Activated naive CD4-positive, alpha-beta T cell treated with anti-CD3 and anti-CD28 coated beads, Interleukin-2, amount 50 U/mL, for 24 hours (primary cell): Measurements from ENCODE around the gene CHN1.

Experiments
- H3K27ac Mint-ChIP-seq: one replicate; pipeline ENCODE4 v1.8.0; 2021; ENCODE audit warnings: mild to moderate bottlenecking, mixed read lengths
- H3K27me3 Mint-ChIP-seq: one replicate; pipeline ENCODE4 v1.8.0; 2021; ENCODE audit warnings: mixed read lengths
- H3K36me3 Mint-ChIP-seq: one replicate; pipeline ENCODE4 v1.8.0; 2021; ENCODE audit warnings: mixed read lengths
- H3K4me1 Mint-ChIP-seq: one replicate; pipeline ENCODE4 v1.8.0; 2021; ENCODE audit warnings: mixed read lengths
- H3K4me3 Mint-ChIP-seq: one replicate; pipeline ENCODE4 v1.8.0; 2021; ENCODE audit warnings: mild to moderate bottlenecking, mixed read lengths
- H3K9me3 Mint-ChIP-seq: one replicate; pipeline ENCODE4 v1.8.0; 2021; ENCODE audit warnings: mixed read lengths

The CHN1 gene

DNA sequence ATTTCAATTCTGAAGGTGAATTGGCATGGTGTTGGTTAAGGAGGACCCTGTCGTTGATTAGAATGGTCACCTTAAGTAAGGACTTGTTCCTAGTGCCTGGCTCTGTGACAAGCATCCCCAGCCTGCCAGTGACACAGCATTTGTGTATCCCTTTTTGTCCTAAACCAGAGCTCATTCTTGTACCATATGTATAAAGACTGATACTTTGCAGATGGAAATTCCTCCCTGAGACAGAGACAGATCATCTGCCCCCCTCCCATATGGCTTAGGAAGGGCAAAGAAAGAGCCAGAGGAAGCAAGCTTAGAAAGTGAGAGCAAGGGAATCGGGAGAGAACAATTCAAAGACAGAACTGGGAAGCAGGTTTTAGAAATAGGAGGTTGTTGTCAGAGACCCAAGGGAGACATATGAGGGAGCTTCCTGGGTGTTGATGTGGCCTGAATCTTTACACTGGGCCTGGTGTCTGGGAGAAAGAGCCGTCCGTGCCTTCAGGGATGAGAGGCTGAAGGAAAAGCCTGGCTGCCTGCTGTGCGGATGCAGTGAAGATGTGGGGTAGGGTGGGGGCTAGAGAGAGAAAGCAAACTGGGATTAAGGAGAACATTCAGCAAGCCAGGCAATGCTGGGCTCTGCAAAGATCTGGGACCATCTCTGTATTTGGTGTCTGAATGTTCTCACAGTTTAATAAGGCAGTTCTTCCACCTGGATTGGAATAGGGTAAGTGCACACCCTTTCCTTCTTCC is 227.7 kb downstream of the CHN1 start:
- Mint-ChIP-seq H3K9me3 (no peaks in the 10 kb centered on the region), H3K4me3 (peak overlapping the region; percentile 13), H3K27me3 (no peaks in the 10 kb centered on the region), H3K36me3 (no peaks in the 10 kb centered on the region), H3K27ac (peak overlapping the region; percentile 75), H3K4me1 (peaks cover 44% of the 10 kb centered on the region)

DNA sequence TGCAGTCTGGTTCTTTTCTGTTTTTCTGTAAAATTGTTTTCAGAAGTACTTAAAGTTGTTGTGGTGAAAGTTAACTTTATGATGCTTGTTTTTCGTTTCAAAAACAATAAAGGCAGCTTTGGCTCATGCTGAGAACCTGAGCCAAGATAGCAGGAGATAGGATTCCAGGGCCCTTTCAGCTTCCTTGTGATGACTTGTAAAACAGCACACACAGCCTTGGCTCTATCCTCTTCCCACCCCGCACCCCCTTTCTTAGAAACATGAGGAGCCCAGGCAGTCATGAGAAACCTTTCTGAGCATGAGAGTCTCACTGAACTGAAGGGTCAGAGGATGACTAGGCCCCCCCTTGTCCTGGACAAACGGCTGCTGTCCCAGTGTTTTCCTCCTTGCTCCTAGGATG is 228.5 kb downstream of the CHN1 start:
- Mint-ChIP-seq H3K27me3 (no peaks in the 10 kb centered on the region), H3K4me3 (no peak overlapping the region), H3K27ac (no peak overlapping the region), H3K36me3 (no peaks in the 10 kb centered on the region), H3K9me3 (no peaks in the 10 kb centered on the region), H3K4me1 (peaks cover 44% of the 10 kb centered on the region)

DNA sequence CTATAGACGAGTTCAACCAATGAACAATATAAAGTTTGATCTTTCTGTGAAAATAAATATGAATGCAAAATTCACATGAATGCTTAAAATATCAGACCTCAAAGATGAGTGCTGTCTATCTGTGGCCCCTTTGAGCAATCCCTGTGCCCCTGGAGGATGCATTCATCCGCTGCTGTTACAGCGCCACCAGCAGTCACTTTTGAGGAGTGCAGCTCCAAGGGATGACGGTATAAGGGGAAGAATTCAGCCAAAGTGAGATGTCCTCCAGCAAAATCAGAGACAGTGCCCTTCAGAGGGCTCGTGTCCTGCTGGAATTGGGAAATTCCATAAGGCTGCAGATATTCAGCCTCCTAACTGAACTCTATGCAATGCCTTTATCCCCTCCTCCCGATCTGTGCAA is 229.0 kb downstream of the CHN1 start:
- H3K27ac Mint-ChIP-seq, result no peak overlapping the region
- no peaks in the 10 kb centered on the region for H3K9me3 Mint-ChIP-seq
- H3K4me3 Mint-ChIP-seq, result no peak overlapping the region
- H3K27me3 Mint-ChIP-seq, result no peaks in the 10 kb centered on the region
- peaks cover 44% of the 10 kb centered on the region for H3K4me1 Mint-ChIP-seq
- H3K36me3 Mint-ChIP-seq, result no peaks in the 10 kb centered on the region

- H3K27me3 Mint-ChIP-seq, result no peaks in the 10 kb centered on the region
- H3K4me3 Mint-ChIP-seq, result no peak overlapping the region
- no peak overlapping the region for H3K27ac Mint-ChIP-seq
- no peaks in the 10 kb centered on the region for H3K9me3 Mint-ChIP-seq
- H3K36me3 Mint-ChIP-seq, result no peaks in the 10 kb centered on the region
- peaks cover 42% of the 10 kb centered on the region for H3K4me1 Mint-ChIP-seq
Observed at GRCh38 chr2:174775571-174775980, 229.6 kb downstream of the CHN1 start.

DNA sequence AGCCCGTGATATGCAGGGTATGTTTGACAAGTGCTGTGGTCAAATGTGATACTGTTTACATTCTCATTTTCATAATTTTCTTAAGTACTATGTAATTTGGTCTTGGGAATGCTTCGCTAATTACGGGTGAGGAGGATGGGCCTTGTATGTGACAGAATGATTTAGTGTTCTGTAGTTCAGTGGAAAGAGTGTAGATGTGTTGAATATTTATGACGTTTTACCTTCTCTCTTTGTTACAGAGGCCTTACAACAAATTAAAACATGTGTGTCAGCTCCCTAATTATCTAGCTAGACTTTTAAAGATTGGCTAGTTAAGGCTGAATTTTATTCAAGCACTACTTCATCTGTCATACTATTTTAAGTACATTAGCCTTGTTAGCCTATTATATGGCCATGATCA is 230.3 kb downstream of the CHN1 start:
- no peaks in the 10 kb centered on the region for H3K27me3 Mint-ChIP-seq
- H3K27ac Mint-ChIP-seq, result no peak overlapping the region
- no peaks in the 10 kb centered on the region for H3K9me3 Mint-ChIP-seq
- H3K4me3 Mint-ChIP-seq, result no peak overlapping the region
- no peaks in the 10 kb centered on the region for H3K36me3 Mint-ChIP-seq
- peaks cover 35% of the 10 kb centered on the region for H3K4me1 Mint-ChIP-seq

DNA sequence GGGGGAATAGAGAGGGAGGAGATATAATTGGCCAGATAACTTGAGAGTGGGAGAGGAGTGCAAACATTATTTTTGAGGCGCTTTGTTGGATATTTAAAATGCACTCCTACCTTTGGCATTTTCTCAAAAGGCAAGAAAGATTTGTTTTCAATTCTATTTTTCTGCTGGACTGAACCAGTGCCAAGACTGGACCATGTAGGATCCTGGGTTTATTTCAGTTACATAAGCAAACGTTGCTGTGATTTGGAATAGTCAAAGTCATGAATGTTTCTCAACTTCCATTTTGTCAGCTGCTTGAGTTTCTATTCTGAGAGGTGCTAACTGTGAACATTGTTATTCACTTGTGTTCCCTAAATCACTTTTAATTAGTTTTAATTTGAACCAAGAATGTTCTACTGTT is 232.0 kb downstream of the CHN1 start:
- Mint-ChIP-seq H3K36me3 (no peaks in the 10 kb centered on the region), H3K27ac (no peak overlapping the region), H3K4me3 (no peak overlapping the region), H3K27me3 (no peaks in the 10 kb centered on the region), H3K4me1 (peaks cover 21% of the 10 kb centered on the region), H3K9me3 (no peaks in the 10 kb centered on the region)

DNA sequence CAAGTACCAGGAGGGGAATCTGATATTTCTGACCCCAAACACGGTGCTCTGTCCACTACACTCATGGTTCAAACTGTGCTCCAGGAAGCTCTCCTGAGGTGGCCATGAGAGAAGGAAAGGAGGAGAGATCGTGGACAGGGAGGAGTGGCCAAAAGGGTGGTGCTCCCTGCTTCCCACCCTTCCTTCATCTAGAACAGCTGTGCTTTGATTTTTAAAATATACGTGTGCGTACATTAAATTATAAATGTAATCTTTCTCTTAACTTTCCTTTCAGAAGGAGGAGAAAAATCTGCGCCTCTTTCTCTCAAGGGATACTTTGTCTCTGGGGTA is 232.7 kb downstream of the CHN1 start:
- no peak overlapping the region for H3K27ac Mint-ChIP-seq
- no peak overlapping the region for H3K4me3 Mint-ChIP-seq
- no peaks in the 10 kb centered on the region for H3K9me3 Mint-ChIP-seq

GRCh38 chr2:174771631-174772471 is 233.3 kb downstream of the CHN1 start:
- Mint-ChIP-seq H3K27ac (no peak overlapping the region), H3K4me3 (no peak overlapping the region), H3K4me1 (peaks cover 10% of the 10 kb centered on the region), H3K36me3 (no peaks in the 10 kb centered on the region), H3K9me3 (no peaks in the 10 kb centered on the region), H3K27me3 (no peaks in the 10 kb centered on the region)

More for the DNA sequence above, 232.7 kb downstream of the CHN1 start:
- Mint-ChIP-seq H3K4me1 (peaks cover 13% of the 10 kb centered on the region), H3K27me3 (no peaks in the 10 kb centered on the region), H3K36me3 (no peaks in the 10 kb centered on the region)

- H3K4me1 Mint-ChIP-seq, result peaks cover 4% of the 10 kb centered on the region
- no peak overlapping the region for H3K4me3 Mint-ChIP-seq
- no peaks in the 10 kb centered on the region for H3K27me3 Mint-ChIP-seq
- H3K27ac Mint-ChIP-seq, result no peak overlapping the region
- H3K36me3 Mint-ChIP-seq, result no peaks in the 10 kb centered on the region
- H3K9me3 Mint-ChIP-seq, result no peaks in the 10 kb centered on the region
Observed at GRCh38 chr2:174771136-174771535, 234.0 kb downstream of the CHN1 start.

- Mint-ChIP-seq H3K27ac (no peak overlapping the region), H3K36me3 (no peaks in the 10 kb centered on the region), H3K4me3 (no peak overlapping the region), H3K4me1 (no peaks in the 10 kb centered on the region), H3K27me3 (no peaks in the 10 kb centered on the region), H3K9me3 (no peaks in the 10 kb centered on the region)
Observed at GRCh38 chr2:174768557-174768956, 236.6 kb downstream of the CHN1 start.

DNA sequence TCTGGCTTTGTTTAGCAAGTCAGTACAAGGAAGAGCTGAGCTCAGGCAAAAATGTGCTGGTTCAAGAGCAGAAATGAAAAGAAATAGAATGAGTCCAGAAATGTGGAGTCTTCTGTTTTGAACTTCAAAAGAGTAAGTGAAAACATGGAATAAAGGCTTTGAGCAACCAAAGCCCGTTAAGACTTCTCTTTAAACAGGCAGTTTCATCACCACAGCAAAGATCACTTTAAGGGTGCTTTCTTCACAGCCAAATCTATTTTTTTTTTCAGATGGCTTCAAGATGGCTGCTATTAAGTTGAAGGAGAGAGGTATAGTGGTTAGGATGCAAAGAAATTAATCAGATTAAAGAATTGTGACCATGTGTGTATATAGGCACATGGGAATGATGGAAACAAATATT is 238.9 kb downstream of the CHN1 start:
- Mint-ChIP-seq H3K4me1 (peaks cover 4% of the 10 kb centered on the region), H3K9me3 (no peaks in the 10 kb centered on the region)

GRCh38 chr2:174765576-174765975 is 239.6 kb downstream of the CHN1 start:
- Mint-ChIP-seq H3K36me3 (no peaks in the 10 kb centered on the region), H3K4me1 (peaks cover 4% of the 10 kb centered on the region), H3K27ac (no peak overlapping the region), H3K27me3 (no peaks in the 10 kb centered on the region), H3K9me3 (no peaks in the 10 kb centered on the region), H3K4me3 (no peak overlapping the region)

More for the DNA sequence above, 238.9 kb downstream of the CHN1 start:
- Mint-ChIP-seq H3K4me3 (no peak overlapping the region), H3K36me3 (no peaks in the 10 kb centered on the region), H3K27ac (no peak overlapping the region), H3K27me3 (no peaks in the 10 kb centered on the region)

DNA sequence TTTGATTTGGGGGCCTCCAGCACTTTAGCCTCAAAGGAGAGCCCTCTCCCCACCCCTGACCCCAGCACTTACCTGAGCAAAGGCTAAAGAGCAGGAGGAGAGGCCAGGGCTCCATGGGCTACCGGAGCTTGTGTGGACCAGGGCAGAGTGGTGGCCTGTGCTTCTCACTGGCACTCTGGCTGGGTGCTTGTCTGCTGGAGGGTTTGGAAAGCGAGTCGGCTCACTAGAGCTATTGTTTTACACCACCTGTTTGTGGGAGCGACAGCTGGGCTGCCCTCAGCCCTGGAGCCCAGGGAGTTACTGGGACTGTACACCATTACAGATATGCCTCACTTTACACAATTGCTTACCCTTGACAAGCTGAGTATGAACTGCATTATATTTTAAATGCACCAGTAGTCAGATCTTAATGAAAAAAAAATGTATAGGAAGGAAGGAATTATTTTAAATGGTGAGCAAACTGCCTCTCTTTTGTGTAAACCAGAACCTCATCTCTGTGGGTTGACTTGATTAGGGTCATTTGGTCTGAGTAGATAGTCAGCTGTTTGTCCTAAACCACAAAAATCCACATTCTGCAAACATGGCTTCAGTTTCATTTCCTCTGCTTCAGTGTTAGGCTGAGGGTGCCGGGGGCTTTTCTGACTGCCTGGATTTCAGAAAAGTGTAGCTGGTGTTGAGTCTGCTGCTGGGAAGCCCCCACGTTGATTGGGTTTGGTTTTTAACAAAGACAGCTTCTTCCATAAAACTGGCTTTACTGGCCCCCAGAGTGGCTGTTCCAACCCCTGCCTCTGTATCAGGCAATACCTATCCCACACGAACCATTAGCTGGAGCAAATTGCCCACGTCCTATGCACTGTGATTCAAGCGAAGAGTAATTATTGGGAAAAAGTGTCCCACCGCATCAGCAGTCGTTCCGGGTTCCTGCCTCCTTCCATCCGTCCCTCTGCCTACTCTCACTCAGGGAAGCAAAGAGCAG is 240.6 kb downstream of the CHN1 start, which contains the start of gene CHRNA1:
Gene CHRNA1 (minus strand): TSS at position 193 of the 976 bp plus-strand sequence. CDS start 78 bp downstream, at position 115.
- no peak within 1 kb of the TSS for H3K4me3 Mint-ChIP-seq
- no peak within 1 kb of the TSS for H3K27ac Mint-ChIP-seq
- H3K9me3 Mint-ChIP-seq, result no peaks in the 10 kb centered on the region
- peaks cover 4% of the 10 kb centered on the region for H3K4me1 Mint-ChIP-seq
- H3K36me3 Mint-ChIP-seq, result no peaks in the 10 kb centered on the region
- H3K27me3 Mint-ChIP-seq, result no peaks in the 10 kb centered on the region

- Mint-ChIP-seq H3K27me3 (no peaks in the 10 kb centered on the region), H3K4me3 (no peak overlapping the region), H3K4me1 (peaks cover 4% of the 10 kb centered on the region), H3K27ac (no peak overlapping the region), H3K36me3 (no peaks in the 10 kb centered on the region), H3K9me3 (no peaks in the 10 kb centered on the region)
Observed at GRCh38 chr2:174763780-174764179, 241.4 kb downstream of the CHN1 start.

GRCh38 chr2:174762464-174762863 is 242.7 kb downstream of the CHN1 start:
- H3K27me3 Mint-ChIP-seq, result no peaks in the 10 kb centered on the region
- no peaks in the 10 kb centered on the region for H3K9me3 Mint-ChIP-seq
- peaks cover 4% of the 10 kb centered on the region for H3K4me1 Mint-ChIP-seq
- no peak overlapping the region for H3K27ac Mint-ChIP-seq
- H3K36me3 Mint-ChIP-seq, result no peaks in the 10 kb centered on the region
- no peak overlapping the region for H3K4me3 Mint-ChIP-seq
